ENCODE measurements around the gene SORBS1.

Gene SORBS1

DNA sequence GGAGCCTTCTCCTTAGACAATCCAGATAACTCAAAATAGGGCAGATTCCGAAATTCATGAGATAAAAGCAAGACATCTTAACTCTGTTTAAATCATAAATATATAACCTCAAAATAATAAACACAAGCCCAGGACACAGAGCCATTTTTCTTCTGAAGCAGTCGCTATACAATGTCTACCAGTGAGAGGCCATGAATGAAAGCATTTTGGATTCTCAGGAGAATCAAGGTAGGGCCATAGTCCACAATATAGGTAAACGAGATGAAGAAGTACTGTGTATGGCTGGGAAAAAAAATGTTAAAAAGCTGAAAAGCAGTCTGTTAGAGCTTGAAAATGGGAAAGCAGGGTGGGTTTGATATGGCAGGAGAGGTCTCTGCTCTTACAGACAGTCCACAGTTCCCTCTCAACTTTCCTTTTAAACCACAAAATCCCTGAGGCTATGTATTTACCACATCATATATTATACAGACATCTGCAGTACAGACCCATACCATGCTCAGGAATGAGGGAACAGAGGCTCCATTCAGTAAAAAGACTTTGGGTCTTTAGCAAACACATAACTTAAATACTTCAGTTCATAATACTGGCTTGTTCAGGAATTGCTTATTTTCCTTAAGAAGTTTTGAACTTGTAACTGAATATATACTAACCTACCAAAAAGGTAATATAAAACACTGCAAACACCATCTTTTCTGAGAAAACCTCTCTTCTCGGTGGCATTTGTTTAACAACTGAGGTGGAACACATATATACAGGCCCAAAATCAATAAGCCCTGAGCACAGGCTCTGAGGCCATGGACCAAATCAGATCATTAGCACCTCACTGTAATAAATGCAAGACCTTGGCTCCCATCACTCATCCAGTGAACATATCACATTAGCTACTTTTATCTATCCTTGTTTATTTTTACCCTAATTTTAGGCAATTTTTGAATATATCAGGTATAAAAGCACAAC is 109.3 kb downstream of the SORBS1 start:
- no peak for TF ChIP-seq ZNF274 (IDR thresholded peaks at IDR 0.05; ENCODE audit: low read depth, low read length)

DNA sequence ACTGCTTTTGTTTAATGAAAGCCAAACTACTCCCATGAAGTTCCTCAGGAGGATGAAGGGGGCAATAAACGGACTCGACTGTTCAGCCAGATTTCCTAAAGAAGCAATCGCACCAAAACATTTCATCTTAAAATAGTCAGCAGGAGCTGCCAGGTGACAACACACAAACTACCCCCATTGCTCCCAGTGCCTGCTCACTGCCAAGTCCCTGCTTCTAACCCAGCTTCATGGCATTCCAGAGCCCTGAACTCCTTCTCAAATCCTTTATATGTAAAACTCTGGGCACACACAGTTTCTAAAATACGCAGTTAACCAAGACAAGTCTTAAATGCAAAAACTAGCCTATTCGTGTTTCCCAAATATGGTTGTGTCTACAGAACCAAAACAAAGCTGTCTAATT is 110.0 kb downstream of the SORBS1 start:
- no peak for TF ChIP-seq ZNF274 (IDR thresholded peaks at IDR 0.05; ENCODE audit: low read depth, low read length)
- H3K4me3 ChIP-seq (ENCODE audit: low read length): no peak overlapping the region

More for the DNA sequence above, 109.3 kb downstream of the SORBS1 start:
- H3K4me3 ChIP-seq (ENCODE audit: low read length): no peak overlapping the region

GRCh38 chr10:95450188-95450587 is 111.0 kb downstream of the SORBS1 start:
- H3K4me3 ChIP-seq (ENCODE audit: low read length): no peak overlapping the region
- no peak for TF ChIP-seq ZNF274 (IDR thresholded peaks at IDR 0.05; ENCODE audit: low read depth, low read length)

- H3K4me3 ChIP-seq (ENCODE audit: low read length): no peak overlapping the region
- TF ChIP-seq ZNF274 (IDR thresholded peaks at IDR 0.05; ENCODE audit: low read depth, low read length): no peak
Observed at GRCh38 chr10:95447685-95448084, 113.5 kb downstream of the SORBS1 start.

GRCh38 chr10:95445837-95446486 is 115.2 kb downstream of the SORBS1 start:
- TF ChIP-seq ZNF274 (IDR thresholded peaks at IDR 0.05; ENCODE audit: low read depth, low read length): no peak
- H3K4me3 ChIP-seq (ENCODE audit: low read length): no peak overlapping the region

DNA sequence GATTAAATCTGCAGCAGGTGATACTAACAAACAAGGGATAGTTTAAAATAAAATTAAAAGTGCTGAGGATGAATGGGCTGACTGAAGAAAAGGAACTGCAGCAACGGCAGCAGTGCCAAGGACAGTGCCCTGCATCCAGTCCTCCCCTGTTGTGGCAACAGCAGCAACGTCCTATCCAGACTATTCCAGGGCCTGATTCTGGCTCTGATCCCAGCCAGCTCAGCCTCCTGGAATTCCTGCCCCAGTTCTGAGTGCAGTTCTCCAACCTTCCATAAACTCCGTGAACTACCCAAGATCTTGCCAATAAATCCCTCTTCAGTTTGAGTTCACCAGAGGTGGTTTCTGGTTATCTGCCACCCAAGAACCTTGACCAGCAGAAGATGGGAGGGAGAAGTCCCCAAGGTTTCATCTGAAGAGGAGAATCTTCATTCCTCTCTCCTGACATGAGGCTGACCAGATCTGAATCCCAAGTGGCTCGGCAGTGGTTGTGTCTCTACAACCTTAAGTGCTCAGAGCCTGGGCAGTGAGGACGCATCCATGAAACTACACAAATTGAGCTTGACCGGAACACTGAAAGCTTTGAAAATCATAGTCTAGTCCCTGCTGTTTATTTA is 115.8 kb downstream of the SORBS1 start:
- H3K4me3 ChIP-seq (ENCODE audit: low read length): no peak overlapping the region
- TF ChIP-seq ZNF274 (IDR thresholded peaks at IDR 0.05; ENCODE audit: low read depth, low read length): no peak

DNA sequence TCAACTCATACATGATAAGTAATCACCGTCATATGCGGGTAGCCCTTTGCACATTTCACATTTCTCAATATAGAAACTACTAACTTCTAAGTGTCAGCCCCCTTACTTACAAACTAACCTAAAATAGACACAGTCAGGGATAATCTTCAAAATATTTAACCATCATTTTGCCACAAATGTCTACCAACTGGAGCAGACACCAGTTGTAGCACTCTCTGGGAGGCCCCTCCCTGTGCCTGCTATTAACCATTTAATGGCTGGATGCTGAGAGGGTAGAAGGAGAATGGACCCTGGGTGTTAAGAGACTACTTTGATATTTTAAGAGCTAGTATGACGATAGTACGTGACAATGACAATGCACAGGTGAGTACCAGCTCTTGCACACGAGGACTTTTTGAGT is 116.4 kb downstream of the SORBS1 start:
- TF ChIP-seq ZNF274 (IDR thresholded peaks at IDR 0.05; ENCODE audit: low read depth, low read length): no peak
- no peak overlapping the region for H3K4me3 ChIP-seq (ENCODE audit: low read length)

DNA sequence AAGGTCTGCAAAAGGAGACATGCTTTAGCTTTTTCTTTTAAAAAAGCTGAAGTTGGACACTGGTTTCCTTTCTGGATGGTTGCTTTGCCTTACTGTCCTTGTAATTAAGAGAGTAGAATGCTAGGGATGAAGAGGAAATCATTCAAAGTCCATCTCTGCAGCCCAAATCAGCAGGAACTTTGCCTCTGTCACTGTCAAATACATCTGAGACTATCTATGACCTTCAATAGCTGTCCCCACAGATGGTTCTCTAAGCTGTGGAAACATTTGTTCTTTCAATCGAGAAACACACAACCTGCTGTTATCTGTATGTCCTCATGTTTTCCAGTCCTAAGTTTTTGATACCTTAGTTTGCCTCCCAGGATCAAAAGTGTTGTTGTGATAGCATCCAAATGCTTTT is 117.5 kb downstream of the SORBS1 start:
- TF ChIP-seq ZNF274 (IDR thresholded peaks at IDR 0.05; ENCODE audit: low read depth, low read length): no peak
- no peak overlapping the region for H3K4me3 ChIP-seq (ENCODE audit: low read length)

GRCh38 chr10:95442341-95442740 is 118.8 kb downstream of the SORBS1 start:
- TF ChIP-seq ZNF274 (IDR thresholded peaks at IDR 0.05; ENCODE audit: low read depth, low read length): no peak

DNA sequence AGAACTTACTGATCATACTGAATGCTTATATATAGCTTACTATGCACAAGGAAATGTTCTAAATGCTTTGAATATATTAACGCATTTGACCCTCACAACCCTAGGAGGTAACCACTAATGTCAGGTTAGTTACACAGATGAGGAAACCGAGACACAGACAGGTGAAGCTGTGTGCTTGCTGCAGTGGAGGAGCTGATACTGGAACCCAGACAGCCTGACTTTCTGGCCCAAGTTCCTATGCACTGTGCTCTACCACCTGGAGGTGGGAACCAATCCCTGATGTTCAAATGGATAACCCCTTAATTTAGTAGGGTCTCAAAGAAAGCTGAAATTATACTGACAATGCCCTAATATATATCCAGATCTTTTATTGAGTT is 119.6 kb downstream of the SORBS1 start:
- no peak for TF ChIP-seq ZNF274 (IDR thresholded peaks at IDR 0.05; ENCODE audit: low read depth, low read length)
- H3K4me3 ChIP-seq (ENCODE audit: low read length): no peak overlapping the region

More at GRCh38 chr10:95442341-95442740, 118.8 kb downstream of the SORBS1 start:
- H3K4me3 ChIP-seq (ENCODE audit: low read length): no peak overlapping the region

GRCh38 chr10:95440756-95441546 is 120.2 kb downstream of the SORBS1 start:
- H3K4me3 ChIP-seq (ENCODE audit: low read length): no peak overlapping the region
- TF ChIP-seq ZNF274 (IDR thresholded peaks at IDR 0.05; ENCODE audit: low read depth, low read length): no peak

- no peak for TF ChIP-seq ZNF274 (IDR thresholded peaks at IDR 0.05; ENCODE audit: low read depth, low read length)
Observed at GRCh38 chr10:95440038-95440725, 121.0 kb downstream of the SORBS1 start.

GRCh38 chr10:95438781-95439180 is 122.4 kb downstream of the SORBS1 start:
- H3K4me3 ChIP-seq (ENCODE audit: low read length): no peak overlapping the region
- no peak for TF ChIP-seq ZNF274 (IDR thresholded peaks at IDR 0.05; ENCODE audit: low read depth, low read length)

More at GRCh38 chr10:95440038-95440725, 121.0 kb downstream of the SORBS1 start:
- no peak overlapping the region for H3K4me3 ChIP-seq (ENCODE audit: low read length)

All from GM08714 (cell line).